ENCODE results near the gene HK1.

The HK1 gene

GRCh38 chr10:69352569-69353264 lies 74.4 kb downstream of the HK1 start:
- no peak for FAIRE-seq

GRCh38 chr10:69353977-69354635 lies 75.8 kb downstream of the HK1 start:
- FAIRE-seq = no peak

GRCh38 chr10:69356187-69356586 lies 77.9 kb downstream of the HK1 start:
- no peak for FAIRE-seq

- no peak for FAIRE-seq
Observed at GRCh38 chr10:69358148-69358795, 80.0 kb downstream of the HK1 start.

- no peak for FAIRE-seq
Observed at GRCh38 chr10:69359148-69359547, 80.9 kb downstream of the HK1 start.

GRCh38 chr10:69359594-69359993 lies 81.3 kb downstream of the HK1 start:
- no peak for FAIRE-seq

GRCh38 chr10:69360485-69361302 lies 82.4 kb downstream of the HK1 start:
- no peak for FAIRE-seq

GRCh38 chr10:69361303-69361614 lies 83.0 kb downstream of the HK1 start:
- FAIRE-seq = no peak

GRCh38 chr10:69362471-69362954 lies 84.2 kb downstream of the HK1 start:
- no peak for FAIRE-seq

GRCh38 chr10:69363666-69364065 lies 85.4 kb downstream of the HK1 start:
- FAIRE-seq = no peak

- no peak for FAIRE-seq
Observed at GRCh38 chr10:69364232-69364940, 86.1 kb downstream of the HK1 start.

- no peak for FAIRE-seq
Observed at GRCh38 chr10:69366738-69367137, 88.4 kb downstream of the HK1 start.

GRCh38 chr10:69367469-69367868 lies 89.2 kb downstream of the HK1 start:
- no peak for FAIRE-seq

- FAIRE-seq = no peak
Observed at GRCh38 chr10:69372126-69372980, 94.1 kb downstream of the HK1 start.

- FAIRE-seq = no peak
Observed at GRCh38 chr10:69374242-69374641, 95.9 kb downstream of the HK1 start.

- no peak for FAIRE-seq
Observed at GRCh38 chr10:69374931-69375306, 96.6 kb downstream of the HK1 start.

- no peak for FAIRE-seq
Observed at GRCh38 chr10:69375307-69376151, 97.2 kb downstream of the HK1 start.

GRCh38 chr10:69376662-69377061 lies 98.4 kb downstream of the HK1 start:
- no peak for FAIRE-seq

GRCh38 chr10:69377191-69377590 lies 98.9 kb downstream of the HK1 start:
- no peak for FAIRE-seq

- FAIRE-seq = no peak
Observed at GRCh38 chr10:69377933-69378332, 99.6 kb downstream of the HK1 start.

GRCh38 chr10:69379800-69380199 lies 101.5 kb downstream of the HK1 start:
- FAIRE-seq = no peak
